GM19023 (cell line): ENCODE measurements around the gene TAAR6.
"Not testable (repeated sequence)": the region's sequence is repeated elsewhere in the genome, so short reads cannot be mapped to it uniquely, and the experiment has no call there.

Experiments used
- ATAC-seq: cut with Tn5 transposase; IDR thresholded peaks from one replicate; pipeline ENCODE4 v1.9.1; 2021; ENCODE audit warnings: mild to moderate bottlenecking, moderate library complexity; ENCODE audit not compliant: unreplicated experiment

The TAAR6 gene

GRCh38 chr6:132587424-132587823 lies 17.3 kb downstream of the TAAR6 start:
- no peak for ATAC-seq

- no peak for ATAC-seq
Observed at GRCh38 chr6:132589454-132589853, 19.3 kb downstream of the TAAR6 start, which contains the start of gene TAAR5. Gene TAAR5 (minus strand): TSS chr6:132589741. CDS start chr6:132589686, 55 bp downstream.

DNA sequence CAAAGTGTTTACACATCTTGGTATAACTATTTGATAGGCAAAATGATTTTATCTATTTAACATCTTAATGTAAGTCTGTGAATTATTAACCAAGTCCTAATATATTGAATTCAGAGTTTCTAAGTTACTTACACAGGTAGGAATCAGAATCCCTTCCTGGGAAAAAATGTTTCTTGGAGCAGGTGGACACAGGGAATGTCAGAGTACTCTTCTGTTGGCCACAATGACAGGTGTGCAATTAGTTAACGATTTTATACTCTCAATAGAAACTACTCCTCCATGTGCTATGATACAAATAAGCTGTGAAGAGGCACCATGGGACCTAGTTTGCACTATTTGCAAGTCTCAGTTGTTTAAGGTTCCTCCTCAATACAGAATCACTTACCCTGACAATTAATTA lies 20.2 kb downstream of the TAAR6 start:
- no peak for ATAC-seq

DNA sequence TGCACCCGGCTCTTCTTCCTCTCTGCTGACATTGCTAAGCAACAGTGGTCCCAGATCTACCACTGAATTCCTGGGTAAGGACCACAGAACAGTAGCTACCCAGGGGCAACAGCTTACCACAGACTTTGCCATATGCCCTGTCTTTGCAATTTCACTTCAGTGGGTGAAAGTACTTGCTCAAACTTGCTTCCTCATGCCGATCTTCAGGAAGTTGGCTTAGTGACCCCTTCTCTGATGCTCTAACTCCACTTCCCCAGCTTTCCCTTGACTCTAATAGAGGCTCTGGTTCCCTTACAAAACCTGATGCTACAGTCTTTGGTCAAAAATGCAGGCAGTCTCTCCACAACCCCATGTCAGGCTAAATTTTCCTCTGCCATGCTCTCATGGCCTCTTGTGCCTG lies 22.7 kb downstream of the TAAR6 start:
- ATAC-seq = no peak

DNA sequence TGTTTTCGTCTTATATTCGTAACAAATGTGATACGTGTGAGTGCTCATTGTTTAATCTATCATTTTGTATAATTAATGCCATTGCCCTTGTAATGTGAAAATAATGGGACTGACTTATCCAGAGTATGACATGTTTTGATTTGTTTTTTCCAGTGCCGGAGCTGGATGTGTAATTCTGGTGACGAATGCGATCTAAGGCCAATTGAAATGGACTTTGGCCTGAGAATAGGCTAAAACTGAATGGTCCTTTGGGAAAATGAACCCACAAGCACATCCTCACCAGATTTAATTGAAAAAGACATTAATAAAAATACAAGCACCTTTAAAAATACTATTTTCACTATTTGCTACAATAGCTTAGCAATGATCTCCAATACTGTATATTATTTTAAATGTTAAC lies 26.1 kb downstream of the TAAR6 start:
- ATAC-seq = no peak

DNA sequence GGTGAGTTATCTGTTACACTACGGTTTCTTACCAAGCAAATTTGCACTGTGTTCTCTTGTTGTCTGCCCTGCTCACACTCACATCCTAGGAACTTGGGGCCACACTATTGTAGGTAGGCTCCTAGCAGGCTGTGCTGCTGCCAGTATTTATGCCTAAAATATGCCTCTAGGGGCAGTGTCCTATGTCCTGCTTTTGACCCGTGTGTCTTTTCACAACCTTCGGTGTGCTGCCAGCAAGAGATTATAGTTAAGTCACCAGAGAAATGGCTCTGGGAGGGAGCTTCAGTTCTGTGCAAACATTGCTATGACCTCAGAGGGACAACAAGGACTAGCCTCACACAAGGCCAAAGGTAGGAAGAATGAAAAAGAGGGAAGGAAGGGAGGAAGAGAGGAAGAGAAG lies 28.4 kb downstream of the TAAR6 start:
- peak; percentile 73 for ATAC-seq

DNA sequence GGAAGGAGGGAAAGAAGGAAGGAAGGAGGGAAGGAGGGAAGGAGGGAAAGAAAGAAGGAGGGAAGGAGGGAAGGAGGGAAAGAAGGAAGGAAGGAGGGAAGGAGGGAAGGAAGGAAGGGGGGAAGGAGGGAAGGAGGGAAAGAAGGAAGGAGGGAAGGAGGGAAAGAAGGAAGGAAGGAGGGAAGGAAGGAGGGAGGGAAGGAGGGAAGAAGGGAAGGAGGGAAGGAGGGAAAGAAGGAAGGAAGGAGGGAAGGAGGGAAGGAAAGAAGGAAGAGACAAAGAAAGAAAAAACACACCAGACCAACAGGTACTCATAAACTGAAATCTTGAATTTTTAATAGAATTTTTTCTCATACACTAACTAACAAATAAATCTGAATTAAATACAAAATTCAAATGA lies 30.8 kb downstream of the TAAR6 start:
- not testable (repeated sequence) for ATAC-seq

- ATAC-seq = no peak
Observed at GRCh38 chr6:132604635-132605152, 34.6 kb downstream of the TAAR6 start.

- no peak for ATAC-seq
Observed at GRCh38 chr6:132607544-132608233, 37.6 kb downstream of the TAAR6 start.

DNA sequence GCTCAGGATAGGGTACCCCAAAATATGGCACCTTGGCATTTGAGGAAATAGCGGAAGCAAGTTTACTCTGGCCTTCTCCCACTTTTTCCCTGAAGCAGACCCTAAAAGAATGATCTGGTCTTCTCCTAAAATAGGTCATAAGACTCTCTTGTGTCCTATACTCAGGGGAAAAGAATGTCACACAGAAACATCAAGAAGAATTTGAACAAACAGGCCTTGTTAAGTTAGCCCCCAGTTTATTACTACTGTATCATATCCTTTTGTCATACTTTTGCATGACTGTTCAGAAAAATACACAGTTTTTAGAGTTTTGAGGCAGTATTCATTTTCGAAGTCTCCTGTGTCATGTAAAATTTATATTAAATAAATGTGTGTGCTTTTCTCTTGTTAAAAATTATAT lies 41.5 kb downstream of the TAAR6 start:
- no peak for ATAC-seq

DNA sequence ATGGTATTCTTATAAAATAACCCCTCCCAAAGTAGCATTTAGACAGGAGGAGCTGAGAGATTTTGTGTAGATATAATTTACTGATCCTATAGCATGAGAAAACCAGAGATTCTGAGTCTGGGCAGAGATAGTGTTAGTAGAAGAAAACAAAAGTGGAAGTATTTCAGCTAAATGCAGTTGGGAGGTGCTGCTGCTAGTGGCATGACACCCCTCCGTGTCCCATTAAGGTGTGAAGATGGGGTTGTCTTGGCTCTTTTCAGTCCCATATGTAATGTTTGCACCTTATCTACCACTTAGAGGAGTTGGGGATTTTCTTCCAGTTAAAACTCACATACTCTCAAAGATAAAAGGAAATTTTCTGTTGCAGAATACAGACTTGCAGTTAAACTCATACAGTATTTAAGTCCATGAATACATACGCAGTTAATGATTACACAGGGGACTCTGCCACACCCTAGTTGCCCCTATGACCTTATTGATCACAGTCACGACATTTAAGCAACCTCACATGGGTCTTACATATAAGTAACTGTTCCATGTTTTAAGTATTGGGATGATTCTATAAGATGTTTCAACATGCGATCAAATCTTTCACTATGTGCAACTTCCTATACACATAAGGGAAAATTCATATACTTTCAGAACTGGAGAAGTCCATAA lies 42.5 kb downstream of the TAAR6 start:
- no peak for ATAC-seq

DNA sequence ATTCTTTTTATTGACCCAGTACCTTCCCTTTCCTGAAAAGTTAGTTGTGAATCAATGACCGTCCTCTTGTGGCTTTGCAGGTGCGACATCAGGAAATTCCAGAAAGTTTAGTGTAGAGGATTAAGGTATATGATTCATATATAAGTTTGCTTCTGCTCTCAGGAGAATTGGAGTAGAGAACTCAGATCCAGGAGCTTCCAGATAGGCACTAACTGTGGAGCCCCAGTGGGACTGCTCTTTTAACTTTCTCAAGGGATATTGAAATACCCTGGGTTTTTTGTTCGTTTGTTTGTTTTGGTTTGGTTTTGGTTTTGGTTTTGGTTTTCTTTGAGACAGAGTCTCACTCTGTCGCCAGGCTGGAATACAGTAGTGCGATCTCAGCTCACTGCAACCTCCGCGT lies 44.4 kb downstream of the TAAR6 start:
- peak; percentile 57 for ATAC-seq

GRCh38 chr6:132616677-132617076 lies 46.6 kb downstream of the TAAR6 start:
- ATAC-seq = no peak
